Measurements from ENCODE around the gene MUC3A.

MUC3A gene

GRCh38 chr7:100962537-100962936 lies 13.2 kb downstream of the MUC3A start:
- TF ChIP-seq, protein P1, sequence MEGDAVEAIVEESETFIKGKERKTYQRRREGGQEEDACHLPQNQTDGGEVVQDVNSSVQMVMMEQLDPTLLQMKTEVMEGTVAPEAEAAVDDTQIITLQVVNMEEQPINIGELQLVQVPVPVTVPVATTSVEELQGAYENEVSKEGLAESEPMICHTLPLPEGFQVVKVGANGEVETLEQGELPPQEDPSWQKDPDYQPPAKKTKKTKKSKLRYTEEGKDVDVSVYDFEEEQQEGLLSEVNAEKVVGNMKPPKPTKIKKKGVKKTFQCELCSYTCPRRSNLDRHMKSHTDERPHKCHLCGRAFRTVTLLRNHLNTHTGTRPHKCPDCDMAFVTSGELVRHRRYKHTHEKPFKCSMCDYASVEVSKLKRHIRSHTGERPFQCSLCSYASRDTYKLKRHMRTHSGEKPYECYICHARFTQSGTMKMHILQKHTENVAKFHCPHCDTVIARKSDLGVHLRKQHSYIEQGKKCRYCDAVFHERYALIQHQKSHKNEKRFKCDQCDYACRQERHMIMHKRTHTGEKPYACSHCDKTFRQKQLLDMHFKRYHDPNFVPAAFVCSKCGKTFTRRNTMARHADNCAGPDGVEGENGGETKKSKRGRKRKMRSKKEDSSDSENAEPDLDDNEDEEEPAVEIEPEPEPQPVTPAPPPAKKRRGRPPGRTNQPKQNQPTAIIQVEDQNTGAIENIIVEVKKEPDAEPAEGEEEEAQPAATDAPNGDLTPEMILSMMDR (IDR thresholded peaks at IDR 0.05; ENCODE audit: control extremely low read depth, extremely low read depth, low read depth, missing control alignments) = no peak
- ChIA-PET POLR2A (no interaction called here), CTCF (no interaction called here)
- DNase-seq (ENCODE audit: extremely low spot score) = no peak

DNA sequence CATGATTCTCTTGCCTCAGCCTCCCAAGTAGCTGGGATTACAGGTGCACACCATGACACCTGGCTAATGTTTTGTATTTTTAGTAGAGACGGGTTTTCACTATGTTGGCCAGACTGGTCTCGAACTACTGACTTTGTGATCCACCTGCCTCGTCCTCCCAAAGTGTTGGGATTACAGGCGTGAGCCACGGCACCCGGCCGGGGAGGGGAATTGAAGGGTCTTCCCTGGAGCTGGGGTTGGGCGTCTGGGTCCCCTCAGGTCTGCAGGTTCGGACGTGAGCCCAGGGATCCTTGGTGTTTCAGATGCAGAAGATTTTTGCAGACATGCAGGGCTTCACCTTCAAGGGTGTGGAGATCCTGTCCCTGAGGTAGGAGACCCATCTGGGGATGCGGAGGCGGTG lies 14.1 kb downstream of the MUC3A start:
- CTCF ChIA-PET = no interaction called here
- TF ChIP-seq, protein P1 (IDR thresholded peaks at IDR 0.05; ENCODE audit: control extremely low read depth, extremely low read depth, low read depth, missing control alignments) = no peak
- POLR2A ChIA-PET = no interaction called here
- DNase-seq (ENCODE audit: extremely low spot score) = no peak

DNA sequence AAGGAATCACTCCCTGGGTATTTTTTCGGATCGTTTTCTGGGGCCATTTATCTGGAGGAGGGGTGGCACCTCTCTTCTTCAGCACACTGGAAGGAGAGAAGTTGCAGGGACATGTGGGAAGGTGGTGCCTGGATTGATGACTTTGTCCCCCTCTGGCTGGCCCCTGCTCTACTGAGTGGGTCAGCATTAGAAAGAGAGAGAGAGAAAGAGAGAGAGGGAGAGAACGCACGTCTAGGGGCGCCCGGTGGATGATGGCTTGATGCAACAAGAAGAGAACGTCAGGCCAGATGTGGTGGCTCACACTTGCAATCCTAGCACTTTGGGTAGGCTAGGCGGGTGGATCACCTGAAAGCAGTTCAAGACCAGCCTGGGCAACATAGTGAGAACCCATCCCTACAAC lies 14.5 kb downstream of the MUC3A start:
- CTCF ChIA-PET = no interaction called here
- TF ChIP-seq, protein P1 (IDR thresholded peaks at IDR 0.05; ENCODE audit: control extremely low read depth, extremely low read depth, low read depth, missing control alignments) = no peak

GRCh38 chr7:100964630-100965029 lies 15.3 kb downstream of the MUC3A start:
- POLR2A ChIA-PET = no interaction called here
- TF ChIP-seq, protein P1 (IDR thresholded peaks at IDR 0.05; ENCODE audit: control extremely low read depth, extremely low read depth, low read depth, missing control alignments) = no peak
- CTCF ChIA-PET = no interaction called here
- DNase-seq (ENCODE audit: extremely low spot score) = no peak

More for the DNA sequence above, 14.5 kb downstream of the MUC3A start:
- DNase-seq (ENCODE audit: extremely low spot score) = no peak
- POLR2A ChIA-PET = no interaction called here

DNA sequence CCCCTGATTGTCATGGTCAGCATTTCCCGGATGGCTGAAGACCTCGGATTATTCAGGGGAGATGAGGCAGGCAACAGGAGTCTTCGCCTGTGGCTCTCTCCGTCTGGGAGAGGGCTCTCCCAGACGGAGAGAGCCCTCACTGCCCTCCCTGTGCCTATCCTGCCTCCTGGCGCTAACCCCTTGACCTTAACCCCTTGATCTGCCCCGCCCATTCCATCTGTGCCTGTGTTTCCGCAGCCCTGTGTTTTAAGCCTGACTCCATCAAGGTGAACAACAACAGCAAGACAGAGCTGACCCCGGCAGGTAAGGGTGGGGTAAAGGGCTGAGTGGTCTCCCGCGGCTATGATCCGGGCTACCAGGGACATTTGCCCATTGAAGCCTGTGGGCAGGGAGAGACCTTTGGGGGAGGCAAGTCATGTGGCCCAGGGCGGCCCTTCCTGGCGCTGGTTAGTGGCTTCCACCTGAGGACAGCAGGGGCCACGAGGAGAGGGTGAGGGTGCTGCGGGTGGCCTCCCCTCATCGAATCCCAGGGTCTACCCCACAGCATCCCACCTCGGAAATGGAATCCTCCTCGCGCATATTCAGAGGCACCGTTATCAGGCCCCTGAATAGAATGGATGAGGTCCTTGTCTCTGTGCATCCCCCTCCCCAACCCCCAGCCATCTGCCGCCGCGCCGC lies 15.8 kb downstream of the MUC3A start:
- CTCF ChIA-PET = interaction anchor here (0.9 to 1.1 kb wide), 7 partner anchors 7 to 105 kb away, joined by 3 to 10 read pairs (median 3); no protein-coding TSS in a partner anchor
- no peak for DNase-seq (ENCODE audit: extremely low spot score)
- TF ChIP-seq, protein P1 (IDR thresholded peaks at IDR 0.05; ENCODE audit: control extremely low read depth, extremely low read depth, low read depth, missing control alignments) = no peak
- POLR2A ChIA-PET = no interaction called here

DNA sequence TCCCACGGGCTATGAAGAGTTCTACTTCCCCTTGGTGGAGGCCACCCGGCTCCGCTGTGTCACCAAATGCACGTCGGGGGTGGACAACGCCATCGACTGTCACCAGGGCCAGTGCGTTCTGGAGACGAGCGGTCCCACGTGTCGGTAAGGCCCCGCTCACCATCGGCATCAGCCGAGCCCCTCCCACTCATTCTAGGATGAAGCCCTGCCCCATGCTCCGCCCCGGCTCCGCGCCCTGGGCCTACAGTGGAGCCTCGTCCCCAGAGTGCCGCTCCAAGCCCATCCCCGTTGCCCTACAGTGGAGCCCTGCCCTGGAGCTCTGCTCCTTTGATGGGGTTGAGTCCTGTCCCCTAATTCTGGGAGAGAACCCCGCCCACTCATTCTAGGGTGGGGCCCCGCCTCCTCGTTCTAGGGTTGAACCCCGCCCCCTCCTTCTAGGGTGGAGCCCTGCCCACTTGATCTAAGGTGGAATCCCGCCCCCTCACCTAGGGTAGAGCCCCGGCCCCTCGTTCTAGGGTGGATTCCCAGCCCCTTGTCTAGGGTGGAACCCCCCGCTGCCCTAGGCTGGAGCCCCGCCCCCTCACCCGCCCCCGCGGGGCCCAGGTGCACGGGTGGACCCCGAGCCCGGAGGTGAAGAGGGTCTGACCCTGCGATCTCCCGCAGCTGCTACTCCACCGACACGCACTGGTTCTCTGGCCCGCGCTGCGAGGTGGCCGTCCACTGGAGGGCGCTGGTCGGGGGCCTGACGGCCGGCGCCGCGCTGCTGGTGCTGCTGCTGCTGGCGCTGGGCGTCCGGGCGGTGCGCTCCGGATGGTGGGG lies 16.6 kb downstream of the MUC3A start:
- ChIA-PET POLR2A (no interaction called here), CTCF (interaction anchor here (0.6 to 1.1 kb wide), 11 partner anchors 8 to 115 kb away, joined by 3 to 10 read pairs (median 3); no protein-coding TSS in a partner anchor)
- TF ChIP-seq, protein P1 (IDR thresholded peaks at IDR 0.05; ENCODE audit: control extremely low read depth, extremely low read depth, low read depth, missing control alignments) = peak; percentile 99
- peak; percentile 97 for DNase-seq (ENCODE audit: extremely low spot score)

All from GM10248 (cell line).